ENCODE data around the gene SPC24. TPM values are rescaled to one million over a fixed set of nuclear protein-coding genes. Genes with fewer than 3 reads are reported as not detected.
"Not testable (repeated sequence)": the region's sequence is repeated elsewhere in the genome, so short reads cannot be mapped to it uniquely, and the experiment has no call there.

The SPC24 gene
- total RNA-seq, 1 donor from 2014 or later = 8.6 TPM

GRCh38 chr19:11111117-11111770, 44.3 kb downstream of the SPC24 start:
- intact Hi-C loops (cut with DNase I) = no loop called here
- ATAC-seq (no peak), DNase-seq (ENCODE audit: missing footprints) (no peak)

GRCh38 chr19:11108746-11109145, 46.8 kb downstream of the SPC24 start:
- ATAC-seq (no peak), DNase-seq (ENCODE audit: missing footprints) (no peak)
- intact Hi-C loops (cut with DNase I) = no loop called here

- intact Hi-C loops (cut with DNase I) = no loop called here
- DNase-seq (ENCODE audit: missing footprints) = peak; percentile 75
- peak; percentile 82 for ATAC-seq
Measured at GRCh38 chr19:11106477-11106876, 49.1 kb downstream of the SPC24 start.

- DNase-seq (ENCODE audit: missing footprints) = no peak
Measured at GRCh38 chr19:11105014-11105636, 50.5 kb downstream of the SPC24 start.

GRCh38 chr19:11103667-11104066, 51.9 kb downstream of the SPC24 start:
- intact Hi-C loops (cut with DNase I); ATAC-seq; DNase-seq (ENCODE audit: missing footprints): not testable (repeated sequence)

More at GRCh38 chr19:11105014-11105636, 50.5 kb downstream of the SPC24 start:
- ATAC-seq = no peak
- intact Hi-C loops (cut with DNase I) = no loop called here

- DNase-seq (ENCODE audit: missing footprints) (no peak), ATAC-seq (no peak)
- intact Hi-C loops (cut with DNase I) = no loop called here
Measured at GRCh38 chr19:11102944-11103343, 52.6 kb downstream of the SPC24 start.

GRCh38 chr19:11101057-11101456, 54.5 kb downstream of the SPC24 start:
- DNase-seq (ENCODE audit: missing footprints) = no peak
- intact Hi-C loops (cut with DNase I) = no loop called here
- ATAC-seq = no peak

GRCh38 chr19:11100049-11100448, 55.5 kb downstream of the SPC24 start:
- DNase-seq (ENCODE audit: missing footprints) = no peak
- no peak for ATAC-seq
- intact Hi-C loops (cut with DNase I) = no loop called here

GRCh38 chr19:11098861-11099260, 56.7 kb downstream of the SPC24 start:
- intact Hi-C loops (cut with DNase I) = no loop called here
- no peak for DNase-seq (ENCODE audit: missing footprints)
- no peak for ATAC-seq

- ATAC-seq (no peak), DNase-seq (ENCODE audit: missing footprints) (no peak)
- intact Hi-C loops (cut with DNase I) = no loop called here
Measured at GRCh38 chr19:11098327-11098726, 57.3 kb downstream of the SPC24 start.

GRCh38 chr19:11097367-11097766, 58.2 kb downstream of the SPC24 start:
- ATAC-seq; DNase-seq (ENCODE audit: missing footprints); intact Hi-C loops (cut with DNase I): not testable (repeated sequence)

GRCh38 chr19:11096210-11096841, 59.3 kb downstream of the SPC24 start:
- intact Hi-C loops (cut with DNase I) = no loop called here
- peak; percentile 87 for ATAC-seq
- DNase-seq (ENCODE audit: missing footprints) = peak; percentile 78

Small RNAs within 50 kb of the gene (microRNA-seq; reads per million reads assigned to microRNA genes)
- gene MIR6886 = not detected

Other genes with a start within 250 kb of the SPC24 start
- 15.2 TPM for gene YIPF2, start 227.1 kb downstream of the SPC24 start, total RNA-seq
- 15.3 TPM for gene TIMM29, start 227.0 kb downstream of the SPC24 start, total RNA-seq
- gene SMARCA4, start 194.8 kb downstream of the SPC24 start, total RNA-seq = 33.8 TPM
- 12.8 TPM for gene LDLR, start 66.3 kb downstream of the SPC24 start, total RNA-seq
- gene KANK2, start 41.8 kb upstream of the SPC24 start, total RNA-seq = 434 TPM
- 0.87 TPM for gene ANGPTL8, start 83.8 kb upstream of the SPC24 start, total RNA-seq
- 35.1 TPM for gene DOCK6, start 106.7 kb upstream of the SPC24 start, total RNA-seq
- gene TSPAN16, start 140.4 kb upstream of the SPC24 start, total RNA-seq = not detected
- gene RAB3D, start 183.9 kb upstream of the SPC24 start, total RNA-seq = 9.4 TPM
- gene TMEM205, start 190.5 kb upstream of the SPC24 start, total RNA-seq = 106 TPM
- 17.1 TPM for gene CCDC159, start 190.7 kb upstream of the SPC24 start, total RNA-seq
- gene PLPPR2, start 199.7 kb upstream of the SPC24 start, total RNA-seq = 17.7 TPM
- 1.9 TPM for gene SWSAP1, start 218.9 kb upstream of the SPC24 start, total RNA-seq
- gene EPOR, start 228.5 kb upstream of the SPC24 start, total RNA-seq = 8.4 TPM

All from Right ventricle myocardium inferior (tissue), 1 donor.